HG03442 (cell line): Measurements from ENCODE around the gene TSACC.

Experiments used
- ATAC-seq: cut with Tn5 transposase; IDR thresholded peaks from one replicate; pipeline ENCODE4 v1.9.1; 2021; ENCODE audit warnings: mild to moderate bottlenecking, moderate library complexity; ENCODE audit not compliant: unreplicated experiment

TSACC gene

GRCh38 chr1:156372876-156373275 lies 34.5 kb downstream of the TSACC start:
- no peak for ATAC-seq

- no peak for ATAC-seq
Measured at GRCh38 chr1:156373546-156373945, 35.2 kb downstream of the TSACC start.

- ATAC-seq: no peak
Measured at GRCh38 chr1:156376146-156376545, 37.8 kb downstream of the TSACC start.

GRCh38 chr1:156376958-156377919 lies 38.9 kb downstream of the TSACC start:
- ATAC-seq: no peak

GRCh38 chr1:156378557-156378956 lies 40.2 kb downstream of the TSACC start:
- ATAC-seq: no peak

- no peak for ATAC-seq
Measured at GRCh38 chr1:156379420-156380165, 41.3 kb downstream of the TSACC start.

- ATAC-seq: no peak
Measured at GRCh38 chr1:156382561-156382960, 44.2 kb downstream of the TSACC start.

GRCh38 chr1:156383023-156383422 lies 44.7 kb downstream of the TSACC start:
- no peak for ATAC-seq

GRCh38 chr1:156384007-156384406 lies 45.7 kb downstream of the TSACC start:
- no peak for ATAC-seq

- no peak for ATAC-seq
Measured at GRCh38 chr1:156384658-156385057, 46.3 kb downstream of the TSACC start.

- no peak for ATAC-seq
Measured at GRCh38 chr1:156385534-156386031, 47.3 kb downstream of the TSACC start.

GRCh38 chr1:156386134-156386901 lies 48.0 kb downstream of the TSACC start:
- ATAC-seq: no peak

GRCh38 chr1:156386949-156387869 lies 48.9 kb downstream of the TSACC start:
- ATAC-seq: no peak

- no peak for ATAC-seq
Measured at GRCh38 chr1:156387870-156388173, 49.5 kb downstream of the TSACC start.

- no peak for ATAC-seq
Measured at GRCh38 chr1:156388174-156389137, 50.1 kb downstream of the TSACC start.

GRCh38 chr1:156389311-156389710 lies 51.0 kb downstream of the TSACC start:
- ATAC-seq: no peak

- ATAC-seq: no peak
Measured at GRCh38 chr1:156390469-156391365, 52.4 kb downstream of the TSACC start.

GRCh38 chr1:156391366-156391677 lies 53.0 kb downstream of the TSACC start:
- no peak for ATAC-seq
